ENCODE results near the gene SNRNP40.
"Not testable (repeated sequence)": the region's sequence is repeated elsewhere in the genome, so short reads cannot be mapped to it uniquely, and the experiment has no call there.

The SNRNP40 gene

GRCh38 chr1:31296486-31297276 lies at the start of gene SNRNP40, which contains the start of gene ZCCHC17:
Gene SNRNP40, minus strand, starts transcription at chr1:31296788. Its CDS starts 37 bp downstream, at chr1:31296751.
Gene ZCCHC17, plus strand, starts transcription at chr1:31297032. Its CDS starts 13,067 bp downstream, at chr1:31310099.
- DNase-seq: peak; percentile 91 to 93

GRCh38 chr1:31345635-31346034 lies 49.0 kb upstream of the SNRNP40 start:
- DNase-seq: no peak

- no peak for DNase-seq
Observed at GRCh38 chr1:31344503-31344902, 47.9 kb upstream of the SNRNP40 start.

- no peak for DNase-seq
Observed at GRCh38 chr1:31336687-31337467, 40.3 kb upstream of the SNRNP40 start.

GRCh38 chr1:31335007-31335406 lies 38.4 kb upstream of the SNRNP40 start:
- DNase-seq: no peak

- DNase-seq: no peak
Observed at GRCh38 chr1:31327381-31327780, 30.8 kb upstream of the SNRNP40 start.

GRCh38 chr1:31326461-31326860 lies 29.9 kb upstream of the SNRNP40 start:
- DNase-seq: no peak

GRCh38 chr1:31324992-31325391 lies 28.4 kb upstream of the SNRNP40 start:
- DNase-seq: no peak

GRCh38 chr1:31324093-31324492 lies 27.5 kb upstream of the SNRNP40 start:
- DNase-seq: no peak

- DNase-seq: no peak
Observed at GRCh38 chr1:31318146-31318545, 21.6 kb upstream of the SNRNP40 start.

GRCh38 chr1:31315902-31316301 lies 19.3 kb upstream of the SNRNP40 start:
- DNase-seq: no peak

- DNase-seq: no peak
Observed at GRCh38 chr1:31310198-31310597, 13.6 kb upstream of the SNRNP40 start.

GRCh38 chr1:31308036-31308435 lies 11.4 kb upstream of the SNRNP40 start:
- no peak for DNase-seq

GRCh38 chr1:31306278-31306677 lies 9.7 kb upstream of the SNRNP40 start:
- no peak for DNase-seq

- DNase-seq: no peak
Observed at GRCh38 chr1:31302709-31303441, 6.3 kb upstream of the SNRNP40 start.

- DNase-seq: no peak
Observed at GRCh38 chr1:31300193-31300592, 3.6 kb upstream of the SNRNP40 start.

GRCh38 chr1:31299365-31299764 lies 2.8 kb upstream of the SNRNP40 start:
- DNase-seq: no peak

- no peak for DNase-seq
Observed at GRCh38 chr1:31297277-31298247, 974 bp upstream of the SNRNP40 start.

- no peak for DNase-seq
Observed at GRCh38 chr1:31295874-31296485, 608 bp downstream of the SNRNP40 start.

- no peak for DNase-seq
Observed at GRCh38 chr1:31289021-31289420, 7.6 kb downstream of the SNRNP40 start.

- not testable (repeated sequence) for DNase-seq
Observed at GRCh38 chr1:31287791-31288190, 8.8 kb downstream of the SNRNP40 start.

GRCh38 chr1:31282426-31282825 lies 14.2 kb downstream of the SNRNP40 start:
- not testable (repeated sequence) for DNase-seq
